ENCODE results near the gene KCNMA1.

- no peak for TF ChIP-seq CTCF (IDR thresholded peaks at IDR 0.05 in 2 of 3, conservative IDR thresholded peaks at IDR 0.05 in 1 of 3; ENCODE audit: borderline replicate concordance in 1 of 3, insufficient read depth in 1 of 3, low read depth in 2 of 3, low read length in 2 of 3)
- no peak for TF ChIP-seq MAX (IDR thresholded peaks at IDR 0.05)
- TF ChIP-seq POLR2A (IDR thresholded peaks at IDR 0.05; ENCODE audit: borderline replicate concordance, extremely low read depth, insufficient read depth, insufficient read length) = no peak
- no peak for TF ChIP-seq POLR2AphosphoS5 (IDR thresholded peaks at IDR 0.05; ENCODE audit: low read depth, low read length)
- TF ChIP-seq EZH2 (IDR thresholded peaks at IDR 0.05) = no peak
- TF ChIP-seq RAD21 (IDR thresholded peaks at IDR 0.05; ENCODE audit: low read depth) = no peak
- TF ChIP-seq CEBPB (IDR thresholded peaks at IDR 0.05; ENCODE audit: low read depth) = no peak
- no peak for TF ChIP-seq EZH2phosphoT487 (IDR thresholded peaks at IDR 0.05; ENCODE audit: borderline replicate concordance)
- no peak for TF ChIP-seq TCF7L2 (IDR thresholded peaks at IDR 0.05; ENCODE audit: borderline replicate concordance, extremely low read depth, insufficient read depth, insufficient read length)
- no peak for TF ChIP-seq ZNF274 (IDR thresholded peaks at IDR 0.05; ENCODE audit: low read depth, low read length)
- no peak for TF ChIP-seq ZFX (IDR thresholded peaks at IDR 0.05)
- no peak for TF ChIP-seq ZBTB33 (IDR thresholded peaks at IDR 0.05; ENCODE audit: extremely low read depth, insufficient replicate concordance, low read length)
- TF ChIP-seq ELF1 (IDR thresholded peaks at IDR 0.05; ENCODE audit: borderline replicate concordance, low read depth) = no peak
- TF ChIP-seq FOSL1 (IDR thresholded peaks at IDR 0.05; ENCODE audit: low read depth) = no peak
Observed at GRCh38 chr10:77023396-77023795, 614.2 kb downstream of the KCNMA1 start.

Data from HCT116 (cell line).